Ureter (tissue), 1 donor: ENCODE measurements around the gene ZSCAN5A. TPM values are rescaled to one million over a fixed set of nuclear protein-coding genes. Genes with fewer than 3 reads are reported as not detected.
A peak's percentile ranks its signal among the peaks of the same experiment; 100 is the strongest.
"Not testable (repeated sequence)": the region's sequence is repeated elsewhere in the genome, so short reads cannot be mapped to it uniquely, and the experiment has no call there.

ENCODE experiments used
- DNase-seq: peaks from one replicate; pipeline ENCODE4 v3.0.0-alpha.2; 2020; ENCODE audit warnings: low spot score
- total RNA-seq: library from RNA; stranded (reverse); gene quantifications from one replicate; pipeline ENCODE4 v1.2.4, GENCODE V29; 2023
- donor health status: DM: yes; HTN: yes; CAD: no.

Gene ZSCAN5A
- total RNA-seq, 1 donor from 2014 or later, result 31.1 TPM

GRCh38 chr19:56273563-56274117, 41.0 kb downstream of the ZSCAN5A start:
- no peak for DNase-seq

- no peak for DNase-seq
These were observed 42.4 kb downstream of the ZSCAN5A start, which contains the start of gene EDDM13 for GRCh38 chr19:56272161-56272798. Gene EDDM13 (plus strand): TSS chr19:56272748. CDS start chr19:56272835, 87 bp downstream.

- DNase-seq, result no peak
These were observed 43.5 kb downstream of the ZSCAN5A start for GRCh38 chr19:56271151-56271550.

- DNase-seq, result no peak
These were observed 44.0 kb downstream of the ZSCAN5A start for GRCh38 chr19:56270676-56271075.

GRCh38 chr19:56269348-56269747, 45.3 kb downstream of the ZSCAN5A start:
- no peak for DNase-seq

GRCh38 chr19:56266051-56266450, 48.6 kb downstream of the ZSCAN5A start:
- no peak for DNase-seq

- no peak for DNase-seq
These were observed 51.3 kb downstream of the ZSCAN5A start for GRCh38 chr19:56263319-56263718.

- not testable (repeated sequence) for DNase-seq
These were observed 52.7 kb downstream of the ZSCAN5A start for GRCh38 chr19:56261932-56262331.

- no peak for DNase-seq
These were observed 53.5 kb downstream of the ZSCAN5A start for GRCh38 chr19:56261145-56261544.

GRCh38 chr19:56258272-56258671, 56.4 kb downstream of the ZSCAN5A start:
- no peak for DNase-seq

- no peak for DNase-seq
These were observed 60.9 kb downstream of the ZSCAN5A start for GRCh38 chr19:56253737-56254136.

GRCh38 chr19:56252699-56253422, 61.8 kb downstream of the ZSCAN5A start:
- peak; percentile 84 for DNase-seq

GRCh38 chr19:56248736-56249338, 65.8 kb downstream of the ZSCAN5A start:
- not testable (repeated sequence) for DNase-seq

GRCh38 chr19:56245764-56246163, 68.9 kb downstream of the ZSCAN5A start:
- not testable (repeated sequence) for DNase-seq

GRCh38 chr19:56245121-56245740, 69.4 kb downstream of the ZSCAN5A start:
- no peak for DNase-seq

- no peak for DNase-seq
These were observed 91.2 kb downstream of the ZSCAN5A start for GRCh38 chr19:56223481-56223880.

- no peak for DNase-seq
These were observed 91.7 kb downstream of the ZSCAN5A start for GRCh38 chr19:56222901-56223300.

- DNase-seq, result no peak
These were observed 92.8 kb downstream of the ZSCAN5A start for GRCh38 chr19:56221851-56222250.

GRCh38 chr19:56221442-56221841, 93.2 kb downstream of the ZSCAN5A start:
- not testable (repeated sequence) for DNase-seq

GRCh38 chr19:56218961-56219360, 95.7 kb downstream of the ZSCAN5A start:
- no peak for DNase-seq

- peak; percentile 53 for DNase-seq
These were observed 97.3 kb downstream of the ZSCAN5A start for GRCh38 chr19:56217039-56217949.
